Measurements from ENCODE around the gene BNIPL. TPM values are rescaled to one million over a fixed set of nuclear protein-coding genes. Genes with fewer than 3 reads are reported as not detected.

The BNIPL gene
- total and polyA plus RNA-seq, 2 of the 13 experiments (the other 11 are each of a cell fraction or from before 2014, with no cell fraction given) = 0.40 to 1.1 TPM

DNA sequence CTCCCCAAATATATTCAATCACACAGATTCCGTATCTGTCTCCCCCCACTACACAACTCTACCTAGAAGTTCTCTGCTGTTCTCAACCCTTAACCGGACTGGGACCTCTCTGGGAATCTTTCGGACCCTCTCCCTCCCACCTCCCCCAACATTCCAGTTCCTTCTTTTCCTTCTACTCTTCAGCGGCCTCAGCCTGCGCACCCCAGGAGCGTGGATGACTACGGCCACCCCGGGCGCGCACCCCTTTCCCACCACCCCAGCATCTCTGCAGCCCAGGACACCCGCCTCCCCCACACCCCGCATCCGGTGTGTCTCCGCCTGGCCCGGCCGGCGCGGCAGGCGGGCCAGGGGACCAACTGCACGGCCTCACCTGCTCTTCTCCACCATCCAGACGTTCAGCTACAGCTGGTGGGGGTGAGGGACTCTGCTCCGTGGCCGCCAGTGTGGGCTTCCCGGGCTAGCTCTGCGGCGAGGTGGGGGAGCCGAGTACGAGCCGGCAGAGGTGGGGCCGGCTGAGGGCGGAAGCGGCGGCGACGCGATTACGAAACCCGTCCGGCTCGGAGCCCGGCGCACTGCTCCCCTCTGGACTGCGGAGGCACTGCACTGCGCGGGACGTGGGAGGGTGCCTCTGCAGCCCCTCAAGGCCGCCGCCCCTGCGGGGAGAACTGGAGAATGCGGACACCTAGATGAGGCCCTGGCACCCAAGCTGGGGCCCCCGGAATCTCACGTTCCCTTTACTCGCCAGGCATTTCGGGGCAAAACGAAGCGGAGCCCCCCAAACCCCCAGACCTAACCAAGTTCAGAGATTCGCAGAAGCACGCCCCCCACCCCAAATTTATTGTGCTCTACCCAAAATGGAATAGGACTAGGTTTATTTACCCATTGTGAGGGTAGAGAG, 23.0 kb downstream of the BNIPL start, which contains the start of gene CDC42SE1 (continued):
- TF ChIP-seq ZNF318 (CRISPR knock-in tag; IDR thresholded peaks at IDR 0.05) (0 out of 2 replicates have a peak, but pooled peaks have one; percentile 35), CCDC6 (CRISPR knock-in tag; IDR thresholded peaks at IDR 0.05) (peak; percentile 71; the same call in 1 of the 2 replicates), ZNF382 (CRISPR knock-in tag; IDR thresholded peaks at IDR 0.05; ENCODE audit: borderline replicate concordance) (no peak), CHD4 (IDR thresholded peaks at IDR 0.05; ENCODE audit: borderline replicate concordance, low read length) (no peak), ZNF598 (CRISPR knock-in tag; IDR thresholded peaks at IDR 0.05; ENCODE audit: borderline replicate concordance) (peak; percentile 28; the same call in 1 of the 2 replicates), ZNF605 (CRISPR knock-in tag; IDR thresholded peaks at IDR 0.05) (no peak), ASH2L (IDR thresholded peaks at IDR 0.05; ENCODE audit: insufficient read length, low read depth, low read length) (peak; percentile 78), ZNF780A (CRISPR knock-in tag; IDR thresholded peaks at IDR 0.05) (no peak), ARNT2 (CRISPR knock-in tag; IDR thresholded peaks at IDR 0.05; ENCODE audit: low read depth) (peak; percentile 56; the same call in 1 of the 2 replicates), MTA1 (CRISPR knock-in tag; IDR thresholded peaks at IDR 0.05; ENCODE audit: borderline replicate concordance) (peak; percentile 75; the same call in 1 of the 2 replicates), STAT6 (CRISPR knock-in tag; IDR thresholded peaks at IDR 0.05; ENCODE audit: borderline replicate concordance) (no peak), JUN (CRISPR knock-in tag; IDR thresholded peaks at IDR 0.05) (0 out of 2 replicates have a peak, but pooled peaks have one; percentile 21), SMC3 (IDR thresholded peaks at IDR 0.05; ENCODE audit: low read length) (no peak), ZNF326 (CRISPR knock-in tag; IDR thresholded peaks at IDR 0.05; ENCODE audit: borderline replicate concordance) (no peak), NFRKB (IDR thresholded peaks at IDR 0.05) (no peak), NFE2L2 (IDR thresholded peaks at IDR 0.05; ENCODE audit: low read length) (no peak), PHF5A (CRISPR knock-in tag; IDR thresholded peaks at IDR 0.05; ENCODE audit: low read depth, unreplicated experiment) (no peak), FIP1L1 (IDR thresholded peaks at IDR 0.05; ENCODE audit: borderline replicate concordance, insufficient read depth, low read depth, low read length) (no peak)
